NCI-H2196 (cell line): ENCODE results near the gene PPFIA4.
"Not testable (repeated sequence)": the region's sequence is repeated elsewhere in the genome, so short reads cannot be mapped to it uniquely, and the experiment has no call there.

Source experiments
- DNase-seq: peaks from one replicate; lab custom pipeline; 2025; ENCODE audit not compliant: unreplicated experiment; lab: John Stamatoyannopoulos, UW

The PPFIA4 gene

GRCh38 chr1:203017061-203017460 is 9.2 kb upstream of the PPFIA4 start:
- DNase-seq: no peak

GRCh38 chr1:203017692-203018091 is 8.6 kb upstream of the PPFIA4 start:
- no peak for DNase-seq

- not testable (repeated sequence) for DNase-seq
These were observed 3.4 kb upstream of the PPFIA4 start for GRCh38 chr1:203022855-203023254.

GRCh38 chr1:203025686-203026030 is 633 bp upstream of the PPFIA4 start:
- DNase-seq: no peak

- no peak for DNase-seq
These were observed 674 bp downstream of the PPFIA4 start for GRCh38 chr1:203026666-203027663.

GRCh38 chr1:203028067-203028783 is 1.9 kb downstream of the PPFIA4 start:
- DNase-seq: no peak

- DNase-seq: no peak
These were observed 2.7 kb downstream of the PPFIA4 start for GRCh38 chr1:203028784-203029553.

GRCh38 chr1:203031467-203031866 is 5.2 kb downstream of the PPFIA4 start:
- no peak for DNase-seq

GRCh38 chr1:203033287-203033686 is 7.0 kb downstream of the PPFIA4 start:
- no peak for DNase-seq

- no peak for DNase-seq
These were observed 7.6 kb downstream of the PPFIA4 start for GRCh38 chr1:203033917-203034316.

- DNase-seq: no peak
These were observed 8.3 kb downstream of the PPFIA4 start for GRCh38 chr1:203034422-203035110.

GRCh38 chr1:203035111-203036000 is 9.1 kb downstream of the PPFIA4 start:
- no peak for DNase-seq

- DNase-seq: no peak
These were observed 9.8 kb downstream of the PPFIA4 start for GRCh38 chr1:203036135-203036534.

- no peak for DNase-seq
These were observed 10.2 kb downstream of the PPFIA4 start for GRCh38 chr1:203036537-203036936.

GRCh38 chr1:203037509-203038190 is 11.4 kb downstream of the PPFIA4 start:
- DNase-seq: no peak

- no peak for DNase-seq
These were observed 12.0 kb downstream of the PPFIA4 start for GRCh38 chr1:203038217-203038741.

- peak; percentile 73 for DNase-seq
These were observed 12.8 kb downstream of the PPFIA4 start for GRCh38 chr1:203038891-203039608.
